ENCODE measurements around the gene GABARAP.

GABARAP gene

DNA sequence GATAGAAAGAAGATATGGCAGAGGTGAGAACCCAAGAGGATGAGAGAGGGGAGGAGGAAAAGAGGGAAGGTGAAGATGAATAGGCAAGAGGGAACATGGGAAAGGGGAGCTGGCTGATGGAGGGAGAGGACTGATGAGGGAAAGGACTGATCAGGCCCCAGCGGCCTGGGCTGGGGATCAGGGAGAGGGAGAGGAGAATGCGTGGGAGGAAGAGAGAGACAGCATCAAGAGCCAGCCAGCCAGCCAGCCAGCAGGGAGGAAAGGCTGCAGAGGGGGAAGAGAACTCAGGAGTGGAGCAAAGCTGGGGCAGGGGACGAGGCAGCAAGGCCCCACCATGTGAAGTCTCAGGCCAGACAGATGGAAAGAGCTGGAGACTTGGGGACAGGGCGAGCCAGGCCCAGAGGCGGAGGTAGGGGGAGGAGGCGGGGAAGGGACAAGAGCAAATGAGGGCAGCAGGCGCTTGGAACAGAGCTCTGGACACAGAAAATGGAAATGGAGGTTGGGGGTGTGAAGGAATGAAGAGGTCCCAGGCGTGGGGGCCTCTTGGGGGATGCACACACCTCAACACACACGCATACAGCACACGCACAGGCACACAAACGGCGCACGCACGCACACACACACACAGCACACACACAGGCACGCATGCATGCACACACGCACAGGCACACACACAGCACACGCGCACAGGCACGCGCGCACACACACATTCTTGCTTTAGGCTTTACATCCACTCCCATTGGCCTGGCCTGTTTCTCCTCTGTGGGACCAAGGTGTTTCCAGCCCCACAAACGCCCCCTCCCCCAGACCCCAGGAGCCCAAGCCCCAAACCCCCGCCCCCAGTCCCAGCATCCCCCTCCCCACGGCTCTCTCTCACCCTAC lies 34.9 kb downstream of the GABARAP start:
- peak; percentile 55 for DNase-seq (ENCODE audit: low spot score)

DNA sequence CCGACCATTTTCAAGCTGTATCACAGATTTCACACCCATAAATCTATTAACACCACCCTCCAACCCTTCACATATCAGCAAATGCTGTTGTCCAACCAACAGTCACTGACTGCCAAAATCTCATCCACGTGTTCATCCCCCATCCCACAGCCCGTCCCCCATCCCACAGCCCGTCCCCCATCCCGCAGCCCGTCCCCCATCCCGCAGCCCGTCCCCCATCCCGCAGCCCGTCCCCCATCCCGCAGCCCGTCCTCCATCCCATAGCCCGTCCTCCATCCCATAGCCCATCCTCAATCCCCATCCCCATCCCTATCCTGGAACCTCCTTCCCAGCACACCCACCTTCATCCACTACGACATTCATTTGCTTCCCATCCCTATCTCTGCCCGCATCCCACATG lies 36.7 kb downstream of the GABARAP start:
- no peak for DNase-seq (ENCODE audit: low spot score)

- DNase-seq (ENCODE audit: low spot score): peak; percentile 88
Measured at GRCh38 chr17:7204828-7205461, 37.3 kb downstream of the GABARAP start.

- DNase-seq (ENCODE audit: low spot score): peak; percentile 63
Measured at GRCh38 chr17:7204336-7204735, 37.9 kb downstream of the GABARAP start.

DNA sequence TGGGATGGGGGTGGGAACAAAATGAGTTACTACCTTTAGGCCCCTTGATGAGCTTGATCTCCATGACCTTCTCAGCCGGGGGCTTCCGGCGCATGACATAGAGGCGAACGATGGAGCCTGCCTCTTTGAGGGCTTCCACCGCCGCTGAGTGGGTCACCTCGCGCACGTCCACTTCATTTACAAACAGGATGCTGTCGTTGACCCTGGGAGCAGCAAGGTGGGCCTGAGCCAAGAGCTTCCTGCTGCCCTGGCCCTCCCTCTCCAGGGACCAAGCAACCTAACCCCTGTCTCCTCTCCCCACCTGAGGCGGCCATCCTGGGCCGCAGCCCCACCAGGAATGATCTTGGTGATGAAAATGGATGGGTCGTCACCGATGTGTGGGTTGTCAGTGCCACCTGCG lies 38.9 kb downstream of the GABARAP start:
- no peak for DNase-seq (ENCODE audit: low spot score)

DNA sequence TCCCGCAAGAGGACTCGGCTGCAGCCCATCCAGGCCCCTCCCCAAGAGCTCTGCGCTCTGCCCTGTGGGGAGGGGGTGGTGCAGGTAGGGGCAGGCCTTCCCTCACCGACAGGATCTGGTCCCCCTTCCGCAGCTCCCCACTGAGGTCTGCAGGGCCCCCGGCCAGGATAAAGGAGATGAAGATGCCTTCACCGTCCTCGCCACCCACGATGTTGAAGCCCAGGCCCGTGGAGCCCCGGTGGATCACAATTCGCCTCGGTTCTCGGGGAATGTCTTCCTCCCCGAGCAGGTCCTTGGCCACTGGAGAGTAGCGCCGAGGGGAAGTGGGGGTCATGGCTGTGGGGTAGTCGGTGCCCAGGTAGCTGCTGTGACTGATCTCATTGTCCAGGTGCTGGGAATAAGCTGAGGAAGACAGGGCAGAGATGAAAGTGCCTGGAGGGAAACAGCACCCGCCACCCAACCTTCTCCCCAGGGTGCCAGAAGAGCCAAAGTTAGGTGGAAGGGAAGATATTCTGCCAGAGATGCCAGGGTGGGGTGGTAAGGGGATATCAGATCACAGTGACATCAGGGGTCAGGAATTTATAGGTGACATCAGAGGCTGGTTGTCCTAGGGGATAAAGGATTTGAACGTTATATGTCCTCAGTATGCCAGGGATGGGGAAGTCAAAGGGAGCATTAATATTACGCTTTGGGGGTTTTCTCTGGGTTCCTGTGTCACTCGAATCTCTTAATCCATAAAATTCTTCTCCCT lies 45.4 kb downstream of the GABARAP start:
- no peak for DNase-seq (ENCODE audit: low spot score)

DNA sequence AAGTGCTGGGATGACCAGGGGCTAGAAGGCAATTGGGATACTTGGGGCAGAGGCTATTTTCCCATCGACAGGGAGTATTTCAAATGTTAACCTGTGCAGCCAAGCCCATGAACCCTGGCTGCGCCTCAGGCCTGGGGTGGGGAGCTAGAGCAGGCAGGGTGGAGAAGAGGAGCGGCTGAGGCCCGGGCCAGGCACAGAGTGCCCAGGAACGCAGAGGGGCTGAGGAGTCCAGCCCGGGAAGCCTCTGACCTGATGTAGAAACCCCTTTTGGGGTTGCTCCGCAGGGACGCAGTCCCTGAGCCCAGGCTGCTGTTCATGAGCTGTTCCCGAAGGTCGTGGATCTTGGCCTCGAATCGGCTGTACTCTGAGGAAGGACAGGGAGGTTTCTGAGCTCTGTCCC lies 46.3 kb downstream of the GABARAP start:
- no peak for DNase-seq (ENCODE audit: low spot score)

GRCh38 chr17:7192271-7192937 lies 49.8 kb downstream of the GABARAP start:
- DNase-seq (ENCODE audit: low spot score): peak; percentile 54

DNA sequence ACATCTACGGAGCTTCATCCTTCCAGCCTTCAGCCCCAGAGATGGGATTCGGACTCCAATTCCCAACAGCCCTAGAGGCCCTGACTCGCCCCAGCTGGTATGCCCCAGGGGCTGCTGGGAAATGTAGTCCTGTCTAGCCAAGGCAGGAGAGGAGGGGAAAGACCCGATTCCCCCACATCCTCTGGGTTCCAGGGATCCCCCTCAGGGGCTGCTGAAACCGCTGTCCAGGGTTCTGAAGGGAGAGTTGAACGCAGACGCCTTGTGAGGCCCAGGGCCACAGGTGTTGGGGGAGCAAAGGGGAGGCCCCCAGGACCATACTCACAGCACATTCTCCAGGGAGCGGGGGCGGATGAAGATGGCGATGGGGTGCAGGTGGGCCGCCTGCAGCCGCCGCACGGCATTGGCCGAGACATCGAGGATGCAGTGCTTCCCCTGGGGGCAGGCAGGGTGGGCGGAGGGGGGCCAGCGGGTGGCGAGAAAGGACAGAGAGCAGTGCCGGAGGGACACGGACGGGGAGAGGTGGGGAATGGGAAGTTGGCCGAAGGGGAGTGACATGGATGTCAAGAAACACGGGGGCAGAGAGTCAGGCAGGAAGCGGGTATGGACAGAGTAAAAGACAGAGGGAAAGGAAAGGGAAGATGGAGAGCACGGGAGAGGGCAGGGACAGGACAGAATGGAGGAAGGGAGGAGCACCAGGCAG lies 50.5 kb downstream of the GABARAP start:
- DNase-seq (ENCODE audit: low spot score): peak; percentile 87

DNA sequence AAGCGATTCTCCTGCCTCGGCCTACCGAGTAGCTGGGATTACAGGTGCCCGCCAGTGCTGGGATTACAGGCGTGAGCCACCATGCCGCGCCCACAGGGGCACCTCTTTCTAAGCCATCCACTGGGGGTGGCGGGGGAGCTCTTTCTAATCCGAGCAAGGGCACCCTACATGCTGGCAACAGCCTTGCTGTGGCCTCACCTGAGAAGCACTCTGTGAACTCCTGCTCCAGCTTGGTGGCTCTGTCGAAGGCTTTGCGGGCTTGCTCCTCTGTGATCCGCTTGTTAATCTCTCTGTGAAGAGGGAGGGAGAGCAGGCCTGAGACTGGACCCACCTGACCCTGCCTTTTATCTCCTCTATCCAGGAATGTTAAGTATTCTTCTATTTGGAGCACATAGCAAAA lies 51.2 kb downstream of the GABARAP start:
- no peak for DNase-seq (ENCODE audit: low spot score)

DNA sequence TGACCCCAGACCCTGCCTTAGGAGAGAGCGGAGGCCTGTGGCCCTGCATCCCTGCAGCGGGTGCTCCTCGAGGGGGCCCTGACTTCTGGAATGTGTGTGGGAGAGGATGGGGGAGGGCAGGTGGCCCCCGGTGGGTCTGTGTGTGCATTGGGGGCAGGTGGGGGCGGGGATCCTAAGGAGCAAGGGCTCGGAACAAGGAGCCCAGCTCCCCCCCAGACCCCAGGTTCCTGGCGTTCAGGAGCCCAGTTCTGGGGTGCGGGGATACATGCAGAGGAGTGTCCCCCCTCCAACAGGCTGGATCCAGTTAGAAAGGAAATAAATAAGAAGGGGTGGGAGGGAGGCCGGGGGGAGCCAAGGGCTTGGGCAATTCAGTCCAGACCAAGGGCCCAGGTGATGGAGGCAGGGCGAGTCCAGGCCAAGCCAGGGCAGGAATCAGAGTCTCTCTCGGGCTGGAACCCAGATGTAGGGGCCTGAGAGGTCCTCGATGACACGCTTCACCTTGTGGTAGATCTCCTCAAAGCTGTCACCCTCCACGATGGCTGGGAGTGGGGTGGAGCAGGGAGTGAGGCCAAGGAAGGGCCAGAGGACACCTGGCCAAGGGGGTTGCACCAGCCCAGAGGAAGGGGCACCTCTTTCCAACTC lies 51.9 kb downstream of the GABARAP start:
- no peak for DNase-seq (ENCODE audit: low spot score)
